Osteocyte (in vitro differentiated cells): Measurements from ENCODE around the gene SPTBN4. TPM values are rescaled to one million over a fixed set of nuclear protein-coding genes. Genes with fewer than 3 reads are reported as not detected.

Experiments used
- DNase-seq: peaks from one replicate; pipeline ENCODE4 v3.0.0; 2021; ENCODE audit warnings: mixed read lengths; ENCODE audit not compliant: unreplicated experiment; ENCODE audit errors: extremely low spot score
- H3K27ac Mint-ChIP-seq: one replicate; pipeline ENCODE4 v1.8.0; 2021; ENCODE audit warnings: mild to moderate bottlenecking, mixed read lengths; ENCODE audit not compliant: unreplicated experiment
- H3K27me3 Mint-ChIP-seq: one replicate; pipeline ENCODE4 v1.8.0; 2021; ENCODE audit warnings: mixed read lengths; ENCODE audit not compliant: unreplicated experiment
- H3K36me3 Mint-ChIP-seq: one replicate; pipeline ENCODE4 v1.8.0; 2021; ENCODE audit warnings: mixed read lengths; ENCODE audit not compliant: unreplicated experiment
- H3K4me1 Mint-ChIP-seq: one replicate; pipeline ENCODE4 v1.8.0; 2021; ENCODE audit warnings: mixed read lengths; ENCODE audit not compliant: unreplicated experiment
- H3K4me3 Mint-ChIP-seq: one replicate; pipeline ENCODE4 v1.8.0; 2021; ENCODE audit warnings: mild to moderate bottlenecking, moderate library complexity, mixed read lengths; ENCODE audit not compliant: unreplicated experiment
- H3K9me3 Mint-ChIP-seq: one replicate; pipeline ENCODE4 v1.8.0; 2021; ENCODE audit warnings: mixed read lengths; ENCODE audit not compliant: unreplicated experiment
- total RNA-seq: library from RNA; stranded (reverse); gene quantifications from 2 replicates; pipeline ENCODE4 v1.2.1, GENCODE V29; 2021
- TF ChIP-seq, protein P1 (sequence below): fragments of 200-600 bp; sonication (generic); IDR thresholded peaks from 2 replicates; pipeline ENCODE4 v1.5.0; 2021; ENCODE audit warnings: antibody characterized with exemption, mild to moderate bottlenecking, moderate library complexity

The SPTBN4 gene
- total RNA-seq, 1 donor from 2014 or later, result 0.48 TPM

DNA sequence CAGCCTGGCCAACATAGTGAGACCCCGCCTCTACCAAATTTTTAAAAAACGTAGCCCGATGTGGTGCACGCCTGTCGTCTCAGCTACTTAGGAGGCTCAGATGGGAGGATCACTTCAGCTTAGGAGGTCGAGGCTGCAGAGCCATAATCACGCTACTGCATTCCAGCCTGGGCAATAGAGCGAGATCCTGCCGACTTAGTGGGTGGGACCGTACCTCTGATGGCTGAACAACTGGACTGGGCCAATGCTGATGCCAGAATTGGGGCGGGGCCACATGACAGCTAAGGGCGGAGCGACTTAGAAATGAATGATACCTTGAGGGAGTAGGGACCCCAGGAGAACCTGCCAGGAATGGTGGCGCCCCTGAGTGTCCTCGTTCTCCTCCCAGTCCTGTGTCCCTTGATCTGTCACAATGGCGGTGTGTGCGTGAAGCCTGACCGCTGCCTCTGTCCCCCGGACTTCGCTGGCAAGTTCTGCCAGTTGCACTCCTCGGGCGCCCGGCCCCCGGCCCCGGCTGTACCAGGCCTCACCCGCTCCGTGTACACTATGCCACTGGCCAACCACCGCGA lies 137.9 kb downstream of the SPTBN4 start:
- H3K27me3 Mint-ChIP-seq, result peaks cover 9% of the 10 kb centered on the region
- peak overlapping the region; percentile 90 for H3K27ac Mint-ChIP-seq

DNA sequence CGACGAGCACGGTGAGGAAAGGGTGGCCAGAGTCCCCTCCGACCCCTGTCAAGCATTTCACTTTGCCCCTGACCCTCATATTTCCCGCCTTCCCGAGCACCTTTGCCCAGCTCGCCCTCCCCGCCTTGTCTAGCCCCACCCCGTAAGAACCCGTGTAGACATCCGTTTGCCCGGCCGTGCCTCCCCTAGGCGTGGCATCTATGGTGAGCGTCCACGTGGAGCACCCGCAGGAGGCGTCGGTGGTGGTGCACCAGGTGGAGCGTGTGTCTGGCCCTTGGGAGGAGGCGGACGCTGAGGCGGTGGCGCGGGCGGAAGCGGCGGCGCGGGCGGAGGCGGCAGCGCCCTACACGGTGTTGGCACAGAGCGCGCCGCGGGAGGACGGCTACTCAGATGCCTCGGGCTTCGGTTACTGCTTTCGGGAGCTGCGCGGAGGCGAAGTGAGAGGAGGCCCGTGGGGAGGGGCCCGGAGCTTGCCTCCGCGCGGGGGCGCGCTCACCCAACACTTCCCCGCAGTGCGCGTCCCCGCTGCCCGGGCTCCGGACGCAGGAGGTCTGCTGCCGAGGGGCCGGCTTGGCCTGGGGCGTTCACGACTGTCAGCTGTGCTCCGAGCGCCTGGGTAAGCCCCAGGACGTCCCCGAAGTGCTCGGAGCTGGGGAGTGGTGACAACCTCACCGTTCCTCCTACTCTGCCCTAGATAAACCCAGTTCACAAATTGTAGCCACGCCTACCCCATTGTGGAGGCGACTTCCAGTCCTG lies 138.6 kb downstream of the SPTBN4 start:
- Mint-ChIP-seq H3K27ac (peak overlapping the region; percentile 61), H3K4me1 (peaks cover 56% of the 10 kb centered on the region), H3K27me3 (peaks cover 8% of the 10 kb centered on the region), H3K9me3 (no peaks in the 10 kb centered on the region), H3K4me3 (peak overlapping the region; percentile 77), H3K36me3 (no peaks in the 10 kb centered on the region)
- TF ChIP-seq, protein P1, sequence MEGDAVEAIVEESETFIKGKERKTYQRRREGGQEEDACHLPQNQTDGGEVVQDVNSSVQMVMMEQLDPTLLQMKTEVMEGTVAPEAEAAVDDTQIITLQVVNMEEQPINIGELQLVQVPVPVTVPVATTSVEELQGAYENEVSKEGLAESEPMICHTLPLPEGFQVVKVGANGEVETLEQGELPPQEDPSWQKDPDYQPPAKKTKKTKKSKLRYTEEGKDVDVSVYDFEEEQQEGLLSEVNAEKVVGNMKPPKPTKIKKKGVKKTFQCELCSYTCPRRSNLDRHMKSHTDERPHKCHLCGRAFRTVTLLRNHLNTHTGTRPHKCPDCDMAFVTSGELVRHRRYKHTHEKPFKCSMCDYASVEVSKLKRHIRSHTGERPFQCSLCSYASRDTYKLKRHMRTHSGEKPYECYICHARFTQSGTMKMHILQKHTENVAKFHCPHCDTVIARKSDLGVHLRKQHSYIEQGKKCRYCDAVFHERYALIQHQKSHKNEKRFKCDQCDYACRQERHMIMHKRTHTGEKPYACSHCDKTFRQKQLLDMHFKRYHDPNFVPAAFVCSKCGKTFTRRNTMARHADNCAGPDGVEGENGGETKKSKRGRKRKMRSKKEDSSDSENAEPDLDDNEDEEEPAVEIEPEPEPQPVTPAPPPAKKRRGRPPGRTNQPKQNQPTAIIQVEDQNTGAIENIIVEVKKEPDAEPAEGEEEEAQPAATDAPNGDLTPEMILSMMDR, result peak; percentile 35
- DNase-seq, result no peak

More for the DNA sequence above, 137.9 kb downstream of the SPTBN4 start:
- Mint-ChIP-seq H3K4me1 (peaks cover 52% of the 10 kb centered on the region), H3K9me3 (no peaks in the 10 kb centered on the region), H3K36me3 (no peaks in the 10 kb centered on the region), H3K4me3 (peak overlapping the region; percentile 77)
- no peak for DNase-seq
- TF ChIP-seq, protein P1, result no peak

DNA sequence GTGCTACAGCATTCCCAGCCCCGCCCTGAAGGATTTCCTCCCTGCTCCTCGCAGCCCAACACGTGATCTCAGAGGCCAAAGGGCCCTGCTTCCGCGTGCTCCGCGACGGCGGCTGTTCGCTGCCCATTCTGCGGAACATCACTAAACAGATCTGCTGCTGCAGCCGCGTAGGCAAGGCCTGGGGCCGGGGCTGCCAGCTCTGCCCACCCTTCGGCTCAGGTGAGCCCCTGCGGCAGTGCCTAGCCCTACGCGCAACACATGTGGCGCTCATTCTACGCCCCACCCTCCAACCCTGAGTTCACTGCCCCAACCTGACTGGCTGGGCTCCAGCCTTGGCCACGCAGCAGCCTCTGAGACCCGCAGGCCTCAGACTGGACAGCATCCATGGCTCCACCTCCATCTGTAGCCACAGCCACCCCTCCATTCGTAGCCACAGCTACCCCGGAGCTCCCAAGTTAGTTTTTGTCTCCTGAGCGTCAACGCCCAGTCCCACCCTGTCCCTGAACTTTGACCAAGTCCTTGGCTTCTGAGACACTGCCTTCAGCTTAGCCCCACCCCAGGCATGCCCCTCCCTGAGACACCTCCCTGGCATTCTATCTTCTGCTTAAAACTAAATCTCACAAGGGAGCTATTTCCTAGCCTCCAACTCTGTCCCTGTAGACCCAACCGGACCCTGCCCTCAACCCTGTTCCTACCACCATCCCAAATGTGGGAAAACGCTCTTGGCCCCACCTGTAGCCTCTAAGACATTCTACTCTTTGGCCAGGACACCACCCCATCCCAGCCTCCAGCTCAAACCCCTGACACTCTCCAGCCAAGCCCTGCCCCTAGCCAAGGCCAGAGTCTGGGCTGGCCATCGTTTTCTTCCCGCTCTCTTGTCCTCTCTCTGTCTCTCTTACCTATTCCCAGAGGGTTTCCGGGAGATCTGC lies 140.8 kb downstream of the SPTBN4 start:
- Mint-ChIP-seq H3K9me3 (no peaks in the 10 kb centered on the region), H3K4me3 (no peak overlapping the region)

DNA sequence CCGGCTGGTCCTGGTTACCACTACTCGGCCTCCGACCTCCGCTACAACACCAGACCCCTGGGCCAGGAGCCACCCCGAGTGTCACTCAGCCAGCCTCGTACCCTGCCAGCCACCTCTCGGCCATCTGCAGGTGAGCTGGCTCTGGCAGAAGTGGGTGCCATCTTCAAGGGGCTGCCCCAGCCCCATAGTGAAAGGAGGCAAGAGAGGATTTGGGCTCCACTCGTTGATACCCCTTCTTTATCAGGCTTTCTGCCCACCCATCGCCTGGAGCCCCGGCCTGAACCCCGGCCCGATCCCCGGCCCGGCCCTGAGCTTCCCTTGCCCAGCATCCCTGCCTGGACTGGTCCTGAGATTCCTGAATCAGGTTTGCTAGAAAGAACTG lies 141.4 kb downstream of the SPTBN4 start:
- TF ChIP-seq, protein P1, result no peak
- no peak for DNase-seq
- H3K27me3 Mint-ChIP-seq, result peaks cover 4% of the 10 kb centered on the region
- H3K4me3 Mint-ChIP-seq, result no peak overlapping the region
- no peaks in the 10 kb centered on the region for H3K36me3 Mint-ChIP-seq
- no peaks in the 10 kb centered on the region for H3K9me3 Mint-ChIP-seq
- peak overlapping the region; percentile 16 for H3K27ac Mint-ChIP-seq
- peaks cover 41% of the 10 kb centered on the region for H3K4me1 Mint-ChIP-seq

More for the DNA sequence above, 140.8 kb downstream of the SPTBN4 start:
- Mint-ChIP-seq H3K4me1 (peaks cover 48% of the 10 kb centered on the region), H3K27ac (peak overlapping the region; percentile 16), H3K27me3 (peaks cover 4% of the 10 kb centered on the region), H3K36me3 (no peaks in the 10 kb centered on the region)
- DNase-seq, result no peak
- TF ChIP-seq, protein P1, result no peak
